KOPT-K1 (cell line): Measurements from ENCODE around the gene KAZN.

Experiments
- H3K27ac ChIP-seq: fragments of 200-600 bp; sonication (generic); 2 replicates; pipeline ENCODE4 v1.5.1; 2016; ENCODE audit warnings: antibody characterized with exemption, mild to moderate bottlenecking, low read depth, low read length; ENCODE audit not compliant: poor library complexity, severe bottlenecking
- H3K36me3 ChIP-seq: fragments of 200-600 bp; sonication (generic); 2 replicates; pipeline ENCODE4 v1.5.1; 2017; ENCODE audit warnings: antibody characterized with exemption, mild to moderate bottlenecking, low read length, moderate library complexity; ENCODE audit not compliant: insufficient read depth
- H3K9me3 ChIP-seq: fragments of 200-600 bp; sonication (generic); 2 replicates; pipeline ENCODE4 v1.5.1; 2017; ENCODE audit warnings: antibody characterized with exemption, low read length, mild to moderate bottlenecking; ENCODE audit not compliant: insufficient read depth, poor library complexity, severe bottlenecking

Gene KAZN

GRCh38 chr1:14733048-14733778 is 134.7 kb downstream of the KAZN start:
- H3K9me3 ChIP-seq: no peaks in the 10 kb centered on the region
- no peaks in the 10 kb centered on the region for H3K36me3 ChIP-seq
- no peak overlapping the region for H3K27ac ChIP-seq

- Histone ChIP-seq H3K36me3 (no peaks in the 10 kb centered on the region), H3K9me3 (no peaks in the 10 kb centered on the region), H3K27ac (no peak overlapping the region)
Measured at GRCh38 chr1:14733779-14734140, 135.3 kb downstream of the KAZN start.

GRCh38 chr1:14735841-14736240 is 137.4 kb downstream of the KAZN start:
- Histone ChIP-seq H3K9me3 (no peaks in the 10 kb centered on the region), H3K36me3 (no peaks in the 10 kb centered on the region), H3K27ac (no peak overlapping the region)

DNA sequence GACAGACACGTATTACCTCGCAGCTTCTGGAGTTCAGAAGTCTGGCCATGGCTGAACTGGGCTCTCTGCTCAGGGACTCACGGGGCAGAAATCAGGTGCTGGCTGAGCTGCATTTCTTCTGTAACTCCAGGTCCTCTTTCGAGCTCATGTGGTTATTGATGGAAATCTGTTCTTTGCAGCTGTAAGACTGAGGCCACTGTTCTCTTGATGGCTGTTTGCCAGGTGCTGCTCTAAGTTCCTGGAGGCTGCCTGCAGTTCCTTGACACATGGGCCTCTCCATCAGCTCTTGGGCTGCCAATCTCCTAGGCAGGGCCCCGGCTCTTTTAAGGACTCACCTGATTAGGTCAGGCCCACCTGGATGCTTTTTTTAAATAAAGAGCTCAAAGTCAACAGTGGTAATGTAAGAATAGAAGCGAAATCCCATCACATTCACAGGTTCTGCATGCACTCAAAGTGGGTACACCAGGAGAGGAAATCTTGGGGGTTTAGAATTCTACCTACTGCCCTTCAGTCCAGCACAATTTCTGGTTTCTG is 139.1 kb downstream of the KAZN start:
- H3K27ac ChIP-seq: no peak overlapping the region
- H3K36me3 ChIP-seq: no peaks in the 10 kb centered on the region
- no peaks in the 10 kb centered on the region for H3K9me3 ChIP-seq

GRCh38 chr1:14738235-14738634 is 139.8 kb downstream of the KAZN start:
- no peaks in the 10 kb centered on the region for H3K9me3 ChIP-seq

GRCh38 chr1:14738647-14739046 is 140.2 kb downstream of the KAZN start:
- Histone ChIP-seq H3K27ac (no peak overlapping the region), H3K9me3 (no peaks in the 10 kb centered on the region), H3K36me3 (no peaks in the 10 kb centered on the region)

More at GRCh38 chr1:14738235-14738634, 139.8 kb downstream of the KAZN start:
- no peaks in the 10 kb centered on the region for H3K36me3 ChIP-seq
- no peak overlapping the region for H3K27ac ChIP-seq

- Histone ChIP-seq H3K27ac (no peak overlapping the region), H3K9me3 (no peaks in the 10 kb centered on the region), H3K36me3 (no peaks in the 10 kb centered on the region)
Measured at GRCh38 chr1:14739082-14739832, 140.8 kb downstream of the KAZN start.

- H3K9me3 ChIP-seq: no peaks in the 10 kb centered on the region
- no peaks in the 10 kb centered on the region for H3K36me3 ChIP-seq
- H3K27ac ChIP-seq: no peak overlapping the region
Measured at GRCh38 chr1:14740016-14740415, 141.5 kb downstream of the KAZN start.

GRCh38 chr1:14741082-14741481 is 142.6 kb downstream of the KAZN start:
- Histone ChIP-seq H3K27ac (no peak overlapping the region), H3K36me3 (no peaks in the 10 kb centered on the region), H3K9me3 (no peaks in the 10 kb centered on the region)

- H3K9me3 ChIP-seq: no peaks in the 10 kb centered on the region
- no peak overlapping the region for H3K27ac ChIP-seq
- H3K36me3 ChIP-seq: no peaks in the 10 kb centered on the region
Measured at GRCh38 chr1:14741532-14741931, 143.0 kb downstream of the KAZN start.

GRCh38 chr1:14742181-14742980 is 143.9 kb downstream of the KAZN start:
- Histone ChIP-seq H3K36me3 (no peaks in the 10 kb centered on the region), H3K27ac (no peak overlapping the region), H3K9me3 (no peaks in the 10 kb centered on the region)

GRCh38 chr1:14743368-14743767 is 144.9 kb downstream of the KAZN start:
- Histone ChIP-seq H3K9me3 (no peaks in the 10 kb centered on the region), H3K36me3 (no peaks in the 10 kb centered on the region), H3K27ac (no peak overlapping the region)

GRCh38 chr1:14745001-14745720 is 146.7 kb downstream of the KAZN start:
- Histone ChIP-seq H3K9me3 (no peaks in the 10 kb centered on the region), H3K36me3 (no peaks in the 10 kb centered on the region), H3K27ac (no peak overlapping the region)

DNA sequence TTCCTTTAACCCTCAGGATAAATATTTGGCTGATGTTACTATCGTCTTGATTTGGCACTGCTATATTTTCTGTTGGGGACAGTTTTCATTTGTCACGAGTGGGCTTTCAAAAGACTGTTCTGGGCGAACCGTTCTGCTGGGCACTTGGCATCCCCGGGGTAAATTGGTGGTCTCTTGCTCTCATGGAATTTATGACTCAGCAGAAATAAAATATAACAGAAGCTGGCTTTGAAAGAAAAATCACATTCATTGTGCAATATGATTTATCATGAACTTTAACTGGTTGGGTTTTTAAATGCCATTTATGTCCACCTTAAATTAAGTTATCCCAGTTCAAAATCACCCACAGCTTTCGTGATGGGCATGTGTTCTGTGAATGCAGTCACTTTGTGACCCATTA is 147.3 kb downstream of the KAZN start:
- Histone ChIP-seq H3K36me3 (no peaks in the 10 kb centered on the region), H3K27ac (no peak overlapping the region), H3K9me3 (no peaks in the 10 kb centered on the region)
